GM19395 (cell line): ENCODE data around the gene AHNAK.
"Not testable (repeated sequence)": the region's sequence is repeated elsewhere in the genome, so short reads cannot be mapped to it uniquely, and the experiment has no call there.

ENCODE experiments used
- ATAC-seq: cut with Tn5 transposase; IDR thresholded peaks from one replicate; pipeline ENCODE4 v1.9.1; 2021; ENCODE audit warnings: mild to moderate bottlenecking, moderate library complexity; ENCODE audit not compliant: unreplicated experiment

Gene AHNAK

GRCh38 chr11:62573592-62574362 is 27.2 kb upstream of the AHNAK start, which contains the start of gene EEF1G:
Gene EEF1G, minus strand, starts transcription at chr11:62573891. Its CDS starts 49 bp downstream, at chr11:62573842.
- ATAC-seq: peak; percentile 83

GRCh38 chr11:62573006-62573591 is 26.5 kb upstream of the AHNAK start:
- peak; percentile 3 for ATAC-seq

GRCh38 chr11:62572431-62572830 is 25.8 kb upstream of the AHNAK start:
- no peak for ATAC-seq

GRCh38 chr11:62571493-62571892 is 24.9 kb upstream of the AHNAK start:
- ATAC-seq: not testable (repeated sequence)

GRCh38 chr11:62570903-62571302 is 24.3 kb upstream of the AHNAK start:
- not testable (repeated sequence) for ATAC-seq

- ATAC-seq: no peak
These were observed 23.0 kb upstream of the AHNAK start for GRCh38 chr11:62569611-62570010.

- ATAC-seq: no peak
These were observed 20.5 kb upstream of the AHNAK start for GRCh38 chr11:62567018-62567633.

GRCh38 chr11:62566247-62566646 is 19.6 kb upstream of the AHNAK start:
- ATAC-seq: no peak

GRCh38 chr11:62565100-62565802 is 18.6 kb upstream of the AHNAK start:
- ATAC-seq: no peak

- ATAC-seq: not testable (repeated sequence)
These were observed 15.1 kb upstream of the AHNAK start for GRCh38 chr11:62561677-62562230.

GRCh38 chr11:62560566-62561103 is 14.0 kb upstream of the AHNAK start:
- no peak for ATAC-seq

GRCh38 chr11:62559626-62560025 is 13.0 kb upstream of the AHNAK start:
- not testable (repeated sequence) for ATAC-seq

- ATAC-seq: no peak
These were observed 12.6 kb upstream of the AHNAK start for GRCh38 chr11:62559204-62559603.

GRCh38 chr11:62558669-62559068 is 12.1 kb upstream of the AHNAK start:
- no peak for ATAC-seq

GRCh38 chr11:62556875-62557631 is 10.4 kb upstream of the AHNAK start:
- ATAC-seq: peak; percentile 33

GRCh38 chr11:62556108-62556874 is 9.7 kb upstream of the AHNAK start:
- ATAC-seq: peak; percentile 46

GRCh38 chr11:62555464-62556107 is 9.0 kb upstream of the AHNAK start:
- ATAC-seq: peak; percentile 41

GRCh38 chr11:62554387-62555167 is 8.0 kb upstream of the AHNAK start:
- ATAC-seq: no peak
